K562 (cell line): ENCODE data around the gene PPWD1. TPM values are rescaled to one million over a fixed set of nuclear protein-coding genes. Genes with fewer than 3 reads are reported as not detected.
A peak's percentile ranks its signal among the peaks of the same experiment; 100 is the strongest.

Experiments
- ADNP ChIP-seq: fragments of 200-800 bp; sonication (Bioruptor generic); IDR thresholded peaks from 2 replicates; pipeline ENCODE4 v1.6.1; 2016; ENCODE audit warnings: missing genetic modification characterization, missing compliant biosample characterization
- ARID1B ChIP-seq: fragments of 450-650 bp; IDR thresholded peaks from 2 replicates; pipeline ENCODE4 v1.6.1; 2016; ENCODE audit warnings: antibody characterized with exemption, mild to moderate bottlenecking, inconsistent platforms
- BACH1 ChIP-seq: fragments of 200-800 bp; sonication (Bioruptor generic); IDR thresholded peaks from 2 replicates; pipeline ENCODE4 v1.6.1; 2016; ENCODE audit warnings: missing genetic modification characterization, missing compliant biosample characterization
- C11orf30 ChIP-seq: fragments of 450-650 bp; IDR thresholded peaks from 2 replicates; pipeline ENCODE4 v1.6.1; 2016; ENCODE audit warnings: low read depth, mild to moderate bottlenecking
- CBX5 ChIP-seq: IDR thresholded peaks from 2 replicates; pipeline ENCODE4 v1.6.1; 2014; ENCODE audit warnings: low read depth, borderline replicate concordance
- EP300 ChIP-seq: IDR thresholded peaks from 2 replicates; pipeline ENCODE4 v1.6.1; 2012; ENCODE audit warnings: low read length, improper control_type of control experiment
- EZH2 ChIP-seq: IDR thresholded peaks from 2 replicates; pipeline ENCODE4 v1.6.1; 2012; ENCODE audit warnings: low read depth, mild to moderate bottlenecking, inconsistent platforms, low read length, borderline replicate concordance
- HDAC8 ChIP-seq: fragments of 450-650 bp; IDR thresholded peaks from 2 replicates; pipeline ENCODE4 v1.6.1; 2016; ENCODE audit warnings: mild to moderate bottlenecking, missing genetic modification characterization, moderate library complexity, missing compliant biosample characterization
- HLTF ChIP-seq: fragments of 450-650 bp; IDR thresholded peaks from 2 replicates; pipeline ENCODE4 v1.6.1; 2016
- JUND ChIP-seq, 2 experiments: IDR thresholded peaks; 2 replicates in 1 of 2; 3 replicates in 1 of 2; pipeline ENCODE4 v1.6.1; 2011; ENCODE audit warnings: borderline replicate concordance in 2 of 2, low read depth in 2 of 2, low read length in 2 of 2, improper control_type of control experiment in 1 of 2, missing biosample characterization in 1 of 2, missing genetic modification characterization in 1 of 2, missing genetic modification reagents in 1 of 2
- KDM5B ChIP-seq: fragments of 200-600 bp; sonication (generic); IDR thresholded peaks from 2 replicates; pipeline ENCODE4 v1.6.1; 2012; ENCODE audit warnings: low read depth, mild to moderate bottlenecking, moderate library complexity, low read length, control low read depth, inconsistent platforms; ENCODE audit not compliant: insufficient replicate concordance
- MYNN ChIP-seq, 2 experiments: sonication (generic); formaldehyde crosslinking in 1 of 2; IDR thresholded peaks; 2 replicates each; pipeline versions ENCODE4 v1.5.0 to v1.6.1; 2016 to 2020; ENCODE audit warnings: antibody characterized with exemption in 1 of 2, missing genetic modification reagents in 1 of 2
- NR3C1 ChIP-seq: sonication (generic); formaldehyde crosslinking; IDR thresholded peaks from 2 replicates; pipeline ENCODE4 v1.8.1; 2022; ENCODE audit warnings: missing genetic modification reagents
- PCBP2 ChIP-seq: fragments of 200-400 bp; formaldehyde crosslinking; IDR thresholded peaks from 2 replicates; pipeline ENCODE4 v1.6.1; 2018; ENCODE audit warnings: low read length, low read depth, mild to moderate bottlenecking, moderate library complexity; ENCODE audit not compliant: poor library complexity, severe bottlenecking
- RBM17 ChIP-seq: fragments of 200-400 bp; formaldehyde crosslinking; IDR thresholded peaks from 2 replicates; pipeline ENCODE4 v1.6.1; 2017; ENCODE audit warnings: low read depth, mild to moderate bottlenecking, low read length, borderline replicate concordance
- SIRT6 ChIP-seq: IDR thresholded peaks from one replicate; pipeline ENCODE4 v1.6.1; 2012; ENCODE audit warnings: low read depth, mild to moderate bottlenecking, control low read depth, inconsistent platforms, low read length, moderate library complexity
- SRSF7 ChIP-seq: fragments of 200-400 bp; formaldehyde crosslinking; optimal IDR thresholded peaks from 2 replicates; pipeline ENCODE3; 2017; ENCODE audit warnings: mild to moderate bottlenecking, low read depth, low read length
- TEAD4 ChIP-seq, 2 experiments: sonication (generic) in 1 of 2; formaldehyde crosslinking in 1 of 2; IDR thresholded peaks; 2 replicates each; pipeline versions ENCODE4 v1.6.1 to v1.8.0; 2012 to 2022; ENCODE audit warnings: borderline replicate concordance in 1 of 2, inconsistent platforms in 1 of 2, low read length in 1 of 2, mild to moderate bottlenecking in 1 of 2, missing genetic modification reagents in 1 of 2
- ZBTB17 ChIP-seq: fragments of 450-650 bp; formaldehyde crosslinking; IDR thresholded peaks from 2 replicates; pipeline ENCODE4 v1.4.0; 2020; ENCODE audit warnings: mild to moderate bottlenecking
- ZNF311 ChIP-seq: fragments of 250-450 bp; sonication (Bioruptor Pico); IDR thresholded peaks from 2 replicates; pipeline ENCODE4 v1.4.0; 2020; ENCODE audit warnings: mild to moderate bottlenecking, moderate library complexity
- ZNF668 ChIP-seq: fragments of 250-450 bp; sonication (Bioruptor Pico); IDR thresholded peaks from 2 replicates; pipeline ENCODE4 v1.8.0; 2022; ENCODE audit warnings: mild to moderate bottlenecking, inconsistent platforms
- polyA plus RNA-seq, 8 experiments: library from polyadenylated mRNA; depleted of rRNA in 4 of 8; stranded (reverse) in 5 of 8; unstranded in 3 of 8; fragments of >200 nt; fragmentation: Nextera tagmentation in 2 of 8; fragmentation: Illumina TruSeq in 1 of 8; extraction: Ambion mirVana in 2 of 8; extraction: Trizol in 1 of 8; gene quantifications; 2 replicates each; pipeline versions ENCODE4 v1.2.1 to v1.2.3, GENCODE V29; 2011 to 2014; ENCODE audit warnings: inconsistent platforms in 1 of 8, missing spikeins in 1 of 8
- total RNA-seq, 7 experiments: library from RNA; depleted of rRNA in 6 of 7; stranded (reverse); fragments of >200 nt in 6 of 7; fragmentation: Illumina TruSeq in 2 of 7; extraction: Trizol in 2 of 7; gene quantifications; 2 replicates each; pipeline versions ENCODE4 v1.2.1 to v1.2.3, GENCODE V29; 2011 to 2021; ENCODE audit warnings: low replicate concordance in 1 of 7
- TF ChIP-seq, protein P1 (sequence below): fragments of 450-650 bp; formaldehyde crosslinking; IDR thresholded peaks from 2 replicates; pipeline ENCODE4 v1.4.0; 2020; ENCODE audit warnings: mild to moderate bottlenecking, mixed read lengths
- TF ChIP-seq, protein P2 (sequence below): fragments of 450-650 bp; formaldehyde crosslinking; IDR thresholded peaks from 2 replicates; pipeline ENCODE4 v1.4.0; 2022; ENCODE audit warnings: missing genetic modification characterization
- TF ChIP-seq, protein P3 (sequence below): sonication (generic); formaldehyde crosslinking; IDR thresholded peaks from 2 replicates; pipeline ENCODE4 v1.8.1; 2023; ENCODE audit warnings: mild to moderate bottlenecking, missing genetic modification reagents

The PPWD1 gene
- total and polyA plus RNA-seq, 9 of the 15 experiments (the other 6 are each of a cell fraction or from before 2014, with no cell fraction given): 24.1 to 89.2 (median 51.4) TPM

DNA sequence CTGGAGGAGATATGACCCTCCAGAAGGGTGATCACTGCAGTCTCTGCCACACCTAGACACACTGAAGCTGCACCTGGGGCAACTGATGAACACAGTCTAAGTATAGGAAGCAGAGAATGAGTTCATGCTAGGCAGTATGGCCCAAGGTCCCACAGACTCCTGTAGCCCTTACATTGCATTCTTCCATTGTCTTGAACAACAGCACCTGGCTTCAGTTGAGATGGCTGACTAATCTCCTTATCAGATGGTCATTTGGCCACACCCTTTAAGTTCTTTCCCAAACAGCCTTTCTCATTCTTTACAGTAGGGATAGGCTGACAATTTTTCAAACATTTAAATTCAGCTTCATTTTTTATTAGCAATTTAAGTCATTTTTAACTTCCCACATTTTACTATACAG is 23.3 kb upstream of the PPWD1 start (continued):
- TF ChIP-seq SRSF7 (no peak), PCBP2 (no peak), SIRT6 (no peak), EZH2 (no peak), C11orf30 (0 out of 2 replicates have a peak, but pooled peaks have one; percentile 10), ZNF311 (CRISPR knock-in tag) (no peak), BACH1 (tag) (no peak), ADNP (tag) (no peak), RBM17 (no peak), ZNF668 (no peak), JUND (IDR thresholded peaks at IDR 0.05; ENCODE audit: borderline replicate concordance, low read depth, low read length) (peak; percentile 73), JUND (tag; IDR thresholded peaks at IDR 0.05; ENCODE audit: borderline replicate concordance, low read depth, low read length) (peak; percentile 71; the same call in 1 of the 3 replicates), EP300 (no peak; the same call in 1 of the 2 replicates), ZBTB17 (CRISPR knock-in tag) (no peak), NR3C1 (CRISPR knock-in tag) (no peak), KDM5B (no peak), CBX5 (no peak), HLTF (no peak), ARID1B (peak; percentile 38), MYNN (IDR thresholded peaks at IDR 0.05) (no peak), MYNN (CRISPR knock-in tag; IDR thresholded peaks at IDR 0.05) (no peak), TEAD4 (IDR thresholded peaks at IDR 0.05; ENCODE audit: low read length) (0 out of 2 replicates have a peak, but pooled peaks have one; percentile 19), TEAD4 (CRISPR knock-in tag; IDR thresholded peaks at IDR 0.05; ENCODE audit: borderline replicate concordance) (no peak), HDAC8 (tag) (no peak)
- TF ChIP-seq, protein P1, sequence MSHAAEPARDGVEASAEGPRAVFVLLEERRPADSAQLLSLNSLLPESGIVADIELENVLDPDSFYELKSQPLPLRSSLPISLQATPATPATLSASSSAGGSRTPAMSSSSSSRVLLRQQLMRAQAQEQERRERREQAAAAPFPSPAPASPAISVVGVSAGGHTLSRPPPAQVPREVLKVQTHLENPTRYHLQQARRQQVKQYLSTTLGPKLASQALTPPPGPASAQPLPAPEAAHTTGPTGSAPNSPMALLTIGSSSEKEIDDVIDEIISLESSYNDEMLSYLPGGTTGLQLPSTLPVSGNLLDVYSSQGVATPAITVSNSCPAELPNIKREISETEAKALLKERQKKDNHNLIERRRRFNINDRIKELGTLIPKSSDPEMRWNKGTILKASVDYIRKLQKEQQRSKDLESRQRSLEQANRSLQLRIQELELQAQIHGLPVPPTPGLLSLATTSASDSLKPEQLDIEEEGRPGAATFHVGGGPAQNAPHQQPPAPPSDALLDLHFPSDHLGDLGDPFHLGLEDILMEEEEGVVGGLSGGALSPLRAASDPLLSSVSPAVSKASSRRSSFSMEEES (CRISPR knock-in tag): no peak
- TF ChIP-seq, protein P2, sequence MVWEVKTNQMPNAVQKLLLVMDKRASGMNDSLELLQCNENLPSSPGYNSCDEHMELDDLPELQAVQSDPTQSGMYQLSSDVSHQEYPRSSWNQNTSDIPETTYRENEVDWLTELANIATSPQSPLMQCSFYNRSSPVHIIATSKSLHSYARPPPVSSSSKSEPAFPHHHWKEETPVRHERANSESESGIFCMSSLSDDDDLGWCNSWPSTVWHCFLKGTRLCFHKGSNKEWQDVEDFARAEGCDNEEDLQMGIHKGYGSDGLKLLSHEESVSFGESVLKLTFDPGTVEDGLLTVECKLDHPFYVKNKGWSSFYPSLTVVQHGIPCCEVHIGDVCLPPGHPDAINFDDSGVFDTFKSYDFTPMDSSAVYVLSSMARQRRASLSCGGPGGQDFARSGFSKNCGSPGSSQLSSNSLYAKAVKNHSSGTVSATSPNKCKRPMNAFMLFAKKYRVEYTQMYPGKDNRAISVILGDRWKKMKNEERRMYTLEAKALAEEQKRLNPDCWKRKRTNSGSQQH: no peak
- TF ChIP-seq, protein P3, sequence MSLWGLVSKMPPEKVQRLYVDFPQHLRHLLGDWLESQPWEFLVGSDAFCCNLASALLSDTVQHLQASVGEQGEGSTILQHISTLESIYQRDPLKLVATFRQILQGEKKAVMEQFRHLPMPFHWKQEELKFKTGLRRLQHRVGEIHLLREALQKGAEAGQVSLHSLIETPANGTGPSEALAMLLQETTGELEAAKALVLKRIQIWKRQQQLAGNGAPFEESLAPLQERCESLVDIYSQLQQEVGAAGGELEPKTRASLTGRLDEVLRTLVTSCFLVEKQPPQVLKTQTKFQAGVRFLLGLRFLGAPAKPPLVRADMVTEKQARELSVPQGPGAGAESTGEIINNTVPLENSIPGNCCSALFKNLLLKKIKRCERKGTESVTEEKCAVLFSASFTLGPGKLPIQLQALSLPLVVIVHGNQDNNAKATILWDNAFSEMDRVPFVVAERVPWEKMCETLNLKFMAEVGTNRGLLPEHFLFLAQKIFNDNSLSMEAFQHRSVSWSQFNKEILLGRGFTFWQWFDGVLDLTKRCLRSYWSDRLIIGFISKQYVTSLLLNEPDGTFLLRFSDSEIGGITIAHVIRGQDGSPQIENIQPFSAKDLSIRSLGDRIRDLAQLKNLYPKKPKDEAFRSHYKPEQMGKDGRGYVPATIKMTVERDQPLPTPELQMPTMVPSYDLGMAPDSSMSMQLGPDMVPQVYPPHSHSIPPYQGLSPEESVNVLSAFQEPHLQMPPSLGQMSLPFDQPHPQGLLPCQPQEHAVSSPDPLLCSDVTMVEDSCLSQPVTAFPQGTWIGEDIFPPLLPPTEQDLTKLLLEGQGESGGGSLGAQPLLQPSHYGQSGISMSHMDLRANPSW (CRISPR knock-in tag): no peak
